ENCODE results near the gene SORCS3. TPM values are rescaled to one million over a fixed set of nuclear protein-coding genes. Genes with fewer than 3 reads are reported as not detected.

The SORCS3 gene
- total RNA-seq, 1 experiment from 2014 or later = not detected

GRCh38 chr10:104735036-104735756 is 94.1 kb downstream of the SORCS3 start:
- CTCF ChIA-PET = no interaction called here

More at GRCh38 chr10:104735036-104735756, 94.1 kb downstream of the SORCS3 start:
- Histone ChIP-seq H3K9me3 (ENCODE audit: control insufficient read depth in 1 of 2, insufficient read depth in 1 of 2, low read depth in 1 of 2, low read length in 2 of 2) (no peaks in the 10 kb centered on the region), H3K27me3 (ENCODE audit: insufficient read depth, low read length) (peaks cover 78% of the 10 kb centered on the region), H3K4me3 (replicated peaks in 1 of 2; ENCODE audit: low read depth in 1 of 2, low read length in 2 of 2) (no peak overlapping the region), H3K36me3 (ENCODE audit: control insufficient read depth in 1 of 2, insufficient read depth in 2 of 2, low read length in 2 of 2) (no peaks in the 10 kb centered on the region), H4K20me1 (ENCODE audit: insufficient read depth) (no peaks in the 10 kb centered on the region), H3K9ac (ENCODE audit: low read length) (no peak overlapping the region), H3K4me2 (ENCODE audit: low read length) (no peak overlapping the region), H2AFZ (ENCODE audit: low read depth, low read length, poor library complexity, severe bottlenecking) (no peak overlapping the region), H3K4me1 (ENCODE audit: control insufficient read depth in 1 of 2, insufficient read depth in 2 of 2, low read length in 2 of 2) (no peaks in the 10 kb centered on the region), H3K27ac (ENCODE audit: low read depth, low read length) (no peak overlapping the region), H3K79me2 (ENCODE audit: insufficient read depth, low read length) (no peaks in the 10 kb centered on the region), H3K9me2 (ENCODE audit: insufficient read depth) (no peaks in the 10 kb centered on the region)
- ATAC-seq = no peak
- no peak for DNase-seq (ENCODE audit: low read depth, low spot score)
- no TSS peak for BruUV-seq (replicated peaks)
- intact Hi-C loops (cut with micrococcal nuclease) = no loop called here
- no peak for TF ChIP-seq CEBPB (IDR thresholded peaks at IDR 0.05; ENCODE audit: low read depth)
- TF ChIP-seq EZH2phosphoT487 (IDR thresholded peaks at IDR 0.05; ENCODE audit: borderline replicate concordance) = no peak
- no peak for TF ChIP-seq TCF7L2 (IDR thresholded peaks at IDR 0.05; ENCODE audit: borderline replicate concordance, extremely low read depth, insufficient read depth, insufficient read length)
- TF ChIP-seq ELF1 (IDR thresholded peaks at IDR 0.05; ENCODE audit: borderline replicate concordance, low read depth) = no peak
- no peak for TF ChIP-seq MAX (IDR thresholded peaks at IDR 0.05)
- no peak for TF ChIP-seq SIN3A (IDR thresholded peaks at IDR 0.05; ENCODE audit: low read depth)
- no peak for TF ChIP-seq ATF3 (IDR thresholded peaks at IDR 0.05)
- no peak for TF ChIP-seq ZFX (IDR thresholded peaks at IDR 0.05)
- no peak for TF ChIP-seq CBX3 (IDR thresholded peaks at IDR 0.05; ENCODE audit: low read depth)
- TF ChIP-seq POLR2AphosphoS5 (IDR thresholded peaks at IDR 0.05; ENCODE audit: low read depth, low read length) = no peak
- no peak for TF ChIP-seq ZBTB33 (IDR thresholded peaks at IDR 0.05; ENCODE audit: extremely low read depth, insufficient replicate concordance, low read length)
- TF ChIP-seq SRF (IDR thresholded peaks at IDR 0.05; ENCODE audit: low read depth) = no peak
- TF ChIP-seq REST (IDR thresholded peaks at IDR 0.05; ENCODE audit: low read depth) = no peak
- no peak for TF ChIP-seq JUND (IDR thresholded peaks at IDR 0.05)
- no peak for TF ChIP-seq RAD21 (IDR thresholded peaks at IDR 0.05; ENCODE audit: low read depth)
- POLR2A ChIA-PET = no interaction called here
- RAD21 ChIA-PET (ENCODE audit: low non-redundant PET in 1 of 2, low total read pairs in 2 of 2, uncharacterized antibody in 2 of 2, unreplicated experiment in 2 of 2) = no interaction called here
